Stimulated activated CD4-positive, alpha-beta T cell treated with anti-CD3 and anti-CD28 coated beads, Interleukin-1b, Interleukin-23, amount 100 ng/mL, for 24 hours (primary cell): ENCODE measurements around the gene COPB2.
"Not testable (repeated sequence)": the region's sequence is repeated elsewhere in the genome, so short reads cannot be mapped to it uniquely, and the experiment has no call there.

Source experiments
- DNase-seq, 4 experiments: peaks; one replicate each; pipeline ENCODE4 v3.0.0-alpha.2; 2020; ENCODE audit warnings: low read depth in 4 of 4, low spot score in 1 of 4

COPB2 gene

GRCh38 chr3:139389552-139390368, at the start of gene COPB2:
COPB2 (minus strand) TSS chr3:139389647; CDS start chr3:139389550, 97 bp downstream.
- peak; percentile 96 for DNase-seq

GRCh38 chr3:139434764-139435307, 45.4 kb upstream of the COPB2 start:
- no peak for DNase-seq

GRCh38 chr3:139434228-139434627, 44.8 kb upstream of the COPB2 start:
- DNase-seq, result no peak

GRCh38 chr3:139433089-139433488, 43.6 kb upstream of the COPB2 start:
- no peak for DNase-seq

- no peak for DNase-seq
Measured at GRCh38 chr3:139430493-139430892, 41.0 kb upstream of the COPB2 start.

GRCh38 chr3:139427283-139428060, 38.0 kb upstream of the COPB2 start:
- no peak for DNase-seq

GRCh38 chr3:139425745-139426400, 36.4 kb upstream of the COPB2 start:
- DNase-seq, result no peak

- no peak for DNase-seq
Measured at GRCh38 chr3:139423232-139423631, 33.8 kb upstream of the COPB2 start.

GRCh38 chr3:139421460-139421859, 32.0 kb upstream of the COPB2 start:
- no peak for DNase-seq

- DNase-seq, result no peak
Measured at GRCh38 chr3:139421040-139421439, 31.6 kb upstream of the COPB2 start.

GRCh38 chr3:139418144-139418543, 28.7 kb upstream of the COPB2 start:
- no peak for DNase-seq

- no peak for DNase-seq
Measured at GRCh38 chr3:139416275-139416674, 26.8 kb upstream of the COPB2 start.

GRCh38 chr3:139414608-139415224, 25.3 kb upstream of the COPB2 start:
- DNase-seq, result no peak

GRCh38 chr3:139412891-139413290, 23.4 kb upstream of the COPB2 start:
- DNase-seq, result not testable (repeated sequence)

GRCh38 chr3:139401155-139401554, 11.7 kb upstream of the COPB2 start:
- DNase-seq, result not testable (repeated sequence)

- no peak for DNase-seq
Measured at GRCh38 chr3:139396707-139397106, 7.3 kb upstream of the COPB2 start.

GRCh38 chr3:139394116-139394515, 4.7 kb upstream of the COPB2 start:
- DNase-seq, result no peak

GRCh38 chr3:139388821-139389551, 461 bp downstream of the COPB2 start:
- DNase-seq, result peak in 1 of 4 experiments; percentile 5

- DNase-seq, result no peak
Measured at GRCh38 chr3:139388077-139388476, 1.4 kb downstream of the COPB2 start.

- not testable (repeated sequence) for DNase-seq
Measured at GRCh38 chr3:139382291-139382690, 7.2 kb downstream of the COPB2 start.
